ENCODE data around the gene ZNF618.

ZNF618 gene

GRCh38 chr9:114005371-114006154 is 129.5 kb downstream of the ZNF618 start:
- no peak for DNase-seq

GRCh38 chr9:114006155-114006550 is 130.0 kb downstream of the ZNF618 start:
- DNase-seq = no peak

- no peak for DNase-seq
These were observed 131.0 kb downstream of the ZNF618 start for GRCh38 chr9:114006931-114007691.

GRCh38 chr9:114007991-114008666 is 132.0 kb downstream of the ZNF618 start:
- DNase-seq = no peak

- DNase-seq = no peak
These were observed 132.7 kb downstream of the ZNF618 start for GRCh38 chr9:114008667-114009410.

GRCh38 chr9:114011313-114011712 is 135.2 kb downstream of the ZNF618 start:
- DNase-seq = no peak

GRCh38 chr9:114012126-114012525 is 136.0 kb downstream of the ZNF618 start:
- no peak for DNase-seq

GRCh38 chr9:114014044-114014443 is 137.9 kb downstream of the ZNF618 start:
- DNase-seq = no peak

GRCh38 chr9:114015607-114016006 is 139.5 kb downstream of the ZNF618 start:
- DNase-seq = no peak

- DNase-seq = no peak
These were observed 140.0 kb downstream of the ZNF618 start for GRCh38 chr9:114016101-114016500.

- DNase-seq = no peak
These were observed 140.7 kb downstream of the ZNF618 start for GRCh38 chr9:114016629-114017423.

GRCh38 chr9:114017741-114018715 is 141.9 kb downstream of the ZNF618 start:
- no peak for DNase-seq

GRCh38 chr9:114021578-114021977 is 145.5 kb downstream of the ZNF618 start:
- DNase-seq = no peak

GRCh38 chr9:114023961-114024360 is 147.9 kb downstream of the ZNF618 start:
- no peak for DNase-seq

- no peak for DNase-seq
These were observed 149.2 kb downstream of the ZNF618 start for GRCh38 chr9:114025196-114025753.

GRCh38 chr9:114025760-114026159 is 149.7 kb downstream of the ZNF618 start:
- no peak for DNase-seq

GRCh38 chr9:114026335-114026734 is 150.2 kb downstream of the ZNF618 start:
- DNase-seq = no peak

GRCh38 chr9:114027159-114027862 is 151.2 kb downstream of the ZNF618 start:
- DNase-seq = no peak

- no peak for DNase-seq
These were observed 151.9 kb downstream of the ZNF618 start for GRCh38 chr9:114027863-114028465.
